Activated T-cell treated with anti-CD3 and anti-CD28 coated beads, Interleukin-2, amount 50 U/mL, for 1 hour (primary cell): ENCODE measurements around the gene ITPR3.

ENCODE experiments used
- DNase-seq: peaks from one replicate; pipeline ENCODE4 v3.0.0-alpha.2; 2020

ITPR3 gene

DNA sequence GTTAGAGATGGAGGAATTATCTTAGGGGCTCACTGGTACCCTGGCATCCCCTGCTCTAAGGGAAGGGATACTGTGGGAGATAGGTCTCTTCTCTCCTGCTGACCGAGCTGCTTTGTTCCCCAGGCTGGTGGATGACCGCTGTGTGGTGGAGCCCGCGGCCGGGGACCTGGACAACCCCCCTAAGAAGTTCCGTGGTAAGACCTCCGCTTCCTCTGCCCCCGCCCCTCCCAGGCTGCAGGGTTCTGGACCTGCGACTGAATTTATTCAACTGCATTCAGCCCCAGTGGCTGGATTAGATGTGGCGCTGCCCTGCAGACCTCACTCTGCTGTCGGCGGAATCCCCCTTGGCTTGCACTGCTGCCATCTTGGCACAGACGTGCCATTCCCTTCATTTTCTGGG lies 19.2 kb downstream of the ITPR3 start:
- DNase-seq = no peak

GRCh38 chr6:33641144-33641543 lies 20.0 kb downstream of the ITPR3 start:
- DNase-seq = no peak

DNA sequence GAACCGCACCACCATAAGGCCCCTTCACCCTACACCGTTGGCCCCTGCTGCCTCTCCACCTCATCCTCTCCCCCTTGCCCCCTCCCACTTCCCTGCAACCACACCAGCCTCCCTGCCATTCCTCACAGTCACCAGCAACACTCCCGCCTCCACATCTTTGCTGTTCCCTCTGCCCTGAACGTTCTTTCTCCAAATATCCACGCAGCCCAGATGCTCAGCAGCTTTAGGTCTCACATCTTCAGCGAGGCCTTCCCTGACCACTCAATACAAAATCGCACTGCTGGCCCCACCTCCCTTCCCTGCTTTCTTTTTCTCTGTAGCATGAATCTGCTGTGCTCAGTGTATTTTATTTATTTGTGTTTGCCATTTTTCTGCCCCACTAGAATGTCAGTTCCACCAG lies 20.5 kb downstream of the ITPR3 start:
- no peak for DNase-seq

GRCh38 chr6:33642897-33643296 lies 21.8 kb downstream of the ITPR3 start:
- no peak for DNase-seq

DNA sequence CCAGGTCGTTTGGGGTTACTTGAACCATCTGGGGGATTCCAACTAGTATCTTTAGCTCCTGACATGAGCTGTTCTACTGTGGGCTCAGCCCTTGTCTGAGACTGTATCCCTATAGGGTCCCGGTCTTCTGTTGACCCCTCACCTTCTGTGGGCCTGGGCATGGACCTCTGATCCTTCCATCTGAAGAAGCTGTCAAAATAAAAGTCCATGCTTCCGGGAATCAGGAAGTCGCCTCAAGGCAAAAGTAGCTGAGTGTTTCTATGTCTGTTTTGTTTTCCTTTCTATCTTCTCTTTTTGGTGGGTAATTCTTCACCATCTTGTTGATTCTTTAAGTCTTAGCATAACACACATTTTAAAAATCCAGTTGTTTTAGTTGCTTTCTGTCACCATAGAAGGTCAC lies 30.3 kb downstream of the ITPR3 start:
- DNase-seq = no peak

GRCh38 chr6:33652002-33652401 lies 30.9 kb downstream of the ITPR3 start:
- no peak for DNase-seq

- DNase-seq = no peak
Measured at GRCh38 chr6:33654831-33655554, 33.9 kb downstream of the ITPR3 start.

DNA sequence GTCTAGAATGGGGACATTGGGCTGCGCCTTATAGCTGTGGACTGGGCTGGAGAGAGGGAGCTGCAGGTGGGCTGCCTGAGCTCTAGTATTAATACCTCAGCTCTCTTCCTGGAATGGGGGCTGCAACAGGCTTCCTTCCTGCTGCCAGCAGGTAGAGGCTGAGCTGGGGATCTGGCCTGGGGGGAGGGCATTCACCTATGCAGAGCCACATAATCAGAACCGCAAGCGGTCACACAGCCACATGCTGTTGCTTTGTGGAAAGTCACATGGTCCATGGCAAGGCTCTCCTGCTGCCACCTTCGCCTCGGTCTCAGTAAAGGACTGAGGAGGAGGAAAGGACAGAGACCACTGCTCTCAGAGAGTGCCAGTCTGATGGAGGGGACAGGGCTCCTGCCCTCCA lies 35.7 kb downstream of the ITPR3 start:
- DNase-seq = no peak

- no peak for DNase-seq
Measured at GRCh38 chr6:33658982-33659689, 38.0 kb downstream of the ITPR3 start.

- DNase-seq = no peak
Measured at GRCh38 chr6:33659986-33660385, 38.9 kb downstream of the ITPR3 start.

DNA sequence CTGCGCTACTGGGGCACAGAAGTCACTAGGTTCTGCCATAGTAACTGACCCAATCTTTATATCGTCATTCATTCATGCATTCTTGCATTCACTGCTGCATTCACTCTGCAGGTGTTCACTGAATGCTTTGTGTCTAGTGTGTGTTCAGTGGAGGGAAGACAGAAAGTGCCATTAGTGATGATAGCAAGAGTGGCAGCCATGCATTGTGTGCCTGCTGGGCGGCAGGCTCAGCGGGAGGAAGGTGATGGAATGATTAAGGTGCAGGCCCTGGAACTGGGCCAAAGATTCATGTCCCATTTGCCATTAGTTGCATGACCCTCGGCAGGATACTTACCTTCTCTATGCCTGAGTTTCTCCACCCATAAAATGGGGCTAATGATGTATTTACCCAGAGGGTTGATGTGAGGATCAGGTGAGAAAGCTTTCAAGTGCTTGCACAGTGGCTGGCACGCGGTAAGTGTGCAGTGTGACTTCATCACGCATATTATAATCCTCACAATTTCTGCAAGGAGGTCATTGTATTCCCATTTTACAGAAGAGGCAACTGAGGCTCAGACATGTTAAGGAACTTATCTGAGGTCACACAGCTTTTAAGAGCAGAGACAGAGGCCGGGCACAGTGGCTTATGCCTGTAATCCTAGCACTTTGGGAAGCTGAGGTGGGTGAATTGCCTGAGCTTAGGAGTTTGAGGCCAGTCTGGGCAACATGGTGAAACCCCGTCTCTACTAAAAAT lies 40.1 kb downstream of the ITPR3 start:
- DNase-seq = no peak

GRCh38 chr6:33662318-33662717 lies 41.2 kb downstream of the ITPR3 start:
- no peak for DNase-seq

DNA sequence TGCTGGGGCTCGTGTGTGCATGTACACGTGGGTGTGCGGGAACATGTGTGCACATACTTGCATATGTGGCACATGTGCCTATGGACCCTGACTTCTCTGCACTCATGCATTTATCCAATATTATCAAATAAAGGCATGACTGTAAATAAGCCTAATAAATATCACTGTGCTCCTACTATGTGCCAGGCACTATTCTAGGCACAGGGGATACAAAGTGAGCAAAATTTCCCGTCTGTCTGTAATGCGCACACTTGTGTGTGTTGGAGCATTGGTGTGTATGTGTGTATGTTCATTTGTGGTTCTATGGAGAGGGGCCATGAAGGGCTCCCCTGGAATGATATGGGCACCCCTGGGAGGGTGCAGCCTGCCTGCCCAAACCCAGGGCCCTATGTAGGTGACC lies 41.9 kb downstream of the ITPR3 start:
- no peak for DNase-seq

GRCh38 chr6:33663727-33664449 lies 42.8 kb downstream of the ITPR3 start:
- DNase-seq = no peak

- no peak for DNase-seq
Measured at GRCh38 chr6:33664506-33665057, 43.5 kb downstream of the ITPR3 start.

- no peak for DNase-seq
Measured at GRCh38 chr6:33665957-33666356, 44.8 kb downstream of the ITPR3 start.

- DNase-seq = no peak
Measured at GRCh38 chr6:33667072-33667471, 46.0 kb downstream of the ITPR3 start.

- no peak for DNase-seq
Measured at GRCh38 chr6:33667776-33668175, 46.7 kb downstream of the ITPR3 start.

DNA sequence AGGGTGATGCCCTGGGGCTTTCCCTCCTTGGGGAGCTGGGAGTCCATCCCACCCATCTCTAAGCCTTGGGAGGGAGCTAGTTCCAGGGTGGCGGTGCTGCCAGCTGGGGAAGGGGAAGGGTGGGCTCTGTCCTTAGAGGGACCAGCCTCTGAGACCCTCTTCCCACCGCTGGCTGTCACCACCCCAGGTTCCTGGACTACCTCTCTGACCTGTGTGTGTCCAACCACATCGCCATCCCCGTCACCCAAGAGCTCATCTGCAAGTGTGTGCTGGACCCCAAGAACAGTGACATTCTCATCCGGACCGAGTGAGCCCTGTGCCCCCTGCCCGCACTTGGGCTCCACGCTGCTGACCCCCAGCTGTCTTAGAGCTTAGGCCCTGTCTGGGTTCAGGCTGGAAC lies 47.2 kb downstream of the ITPR3 start:
- no peak for DNase-seq

GRCh38 chr6:33668914-33669313 lies 47.8 kb downstream of the ITPR3 start:
- DNase-seq = peak; percentile 58

GRCh38 chr6:33670086-33670660 lies 49.1 kb downstream of the ITPR3 start:
- no peak for DNase-seq

GRCh38 chr6:33670971-33671743 lies 50.0 kb downstream of the ITPR3 start:
- DNase-seq = no peak
